Panc1 (cell line): ENCODE data around the gene DDI1. TPM values are rescaled to one million over a fixed set of nuclear protein-coding genes. Genes with fewer than 3 reads are reported as not detected.

Source experiments
- ATAC-seq: fragments of 200-7000 bp; cut with Tn5 transposase; 2 replicates; pipeline ENCODE4 v1.9.1; 2020; ENCODE audit warnings: mild to moderate bottlenecking, moderate library complexity
- Bru-seq: library from RNA; stranded (reverse); fragments of 400-500 nt; gene quantifications from one replicate; lab custom pipeline; 2021; lab: Mats Ljungman, UMichigan
- BruChase-seq, 2 experiments: library from RNA; stranded (reverse); fragments of 400-500 nt; gene quantifications; one replicate each; lab custom pipeline; 2021; lab: Mats Ljungman, UMichigan
- BruUV-seq: library from RNA; stranded (reverse); fragments of 400-500 nt; replicated peaks from 2 replicates; lab custom pipeline; 2021; lab: Mats Ljungman, UMichigan
- CTCF ChIA-PET: fragments of 300-600 bp; sonication (Branson Sonifier 250); formaldehyde crosslinking; loops from one replicate; lab custom pipeline; 2022; ENCODE audit warnings: antibody characterized with exemption; lab: Charles Lee
- POLR2A ChIA-PET: fragments of 300-600 bp; sonication (Branson Sonifier 250); formaldehyde crosslinking; loops from one replicate; lab custom pipeline; 2022; ENCODE audit warnings: antibody characterized with exemption; lab: Charles Lee
- DNase-seq: peaks from one replicate; pipeline ENCODE4 v3.0.0-alpha.2; 2010; ENCODE audit warnings: low read depth, low spot score
- H3K27ac ChIP-seq: 2 replicates; pipeline ENCODE4 v1.5.1; 2011; ENCODE audit warnings: mild to moderate bottlenecking, low read length, inconsistent platforms
- H3K27me3 ChIP-seq: fragments of 200-500 bp; sonication (Bioruptor generic); 2 replicates; pipeline ENCODE4 v1.6.0; 2014; ENCODE audit warnings: low read length, inconsistent platforms; ENCODE audit not compliant: control insufficient read depth, insufficient read depth
- H3K36me3 ChIP-seq: fragments of 200-500 bp; sonication (Bioruptor generic); 2 replicates; pipeline ENCODE4 v1.5.1; 2014; ENCODE audit warnings: inconsistent platforms, mild to moderate bottlenecking, low read length, moderate library complexity; ENCODE audit not compliant: control insufficient read depth, insufficient read depth
- H3K4me1 ChIP-seq: 2 replicates; pipeline ENCODE4 v1.5.1; 2011; ENCODE audit warnings: inconsistent platforms, mild to moderate bottlenecking, low read length, moderate library complexity; ENCODE audit not compliant: control insufficient read depth, insufficient read depth
- H3K4me3 ChIP-seq, 2 experiments: 2 replicates each; pipeline ENCODE4 v1.5.1; 2011 to 2012; ENCODE audit warnings: low read depth in 2 of 2, low read length in 2 of 2, mild to moderate bottlenecking in 2 of 2, inconsistent platforms in 1 of 2, moderate library complexity in 1 of 2
- H3K9me3 ChIP-seq: fragments of 200-500 bp; sonication (Bioruptor generic); 2 replicates; pipeline ENCODE4 v1.5.1; 2014; ENCODE audit warnings: low read depth, mild to moderate bottlenecking, inconsistent platforms, low read length, moderate library complexity; ENCODE audit not compliant: control insufficient read depth, insufficient read depth
- CTCF ChIP-seq: fragments of 450-650 bp; IDR thresholded peaks from 2 replicates; pipeline ENCODE4 v1.5.1; 2017; ENCODE audit warnings: mild to moderate bottlenecking
- POLR2AphosphoS5 ChIP-seq: IDR thresholded peaks from 2 replicates; pipeline ENCODE4 v1.6.1; 2012; ENCODE audit warnings: mild to moderate bottlenecking, low read depth, low read length, moderate library complexity
- REST ChIP-seq, 2 experiments: IDR thresholded peaks; 2 replicates each; pipeline ENCODE4 v1.6.1; 2011 to 2012; ENCODE audit warnings: low read depth in 2 of 2, control low read depth in 1 of 2, low read length in 1 of 2, mild to moderate bottlenecking in 1 of 2, moderate library complexity in 1 of 2; ENCODE audit not compliant: insufficient read depth in 1 of 2
- SIN3A ChIP-seq: IDR thresholded peaks from 2 replicates; pipeline ENCODE4 v1.6.1; 2012; ENCODE audit warnings: low read depth, mild to moderate bottlenecking, low read length, moderate library complexity, borderline replicate concordance; ENCODE audit not compliant: insufficient read depth
- TCF7L2 ChIP-seq: IDR thresholded peaks from 2 replicates; pipeline ENCODE4 v1.6.1; 2011; ENCODE audit warnings: mild to moderate bottlenecking, low read depth, low read length, inconsistent platforms
- in situ Hi-C: cut with HindIII; loops from 2 replicates; pipeline ENCODE4 v1.10.0; 2016; ENCODE audit warnings: low sequenced_read_pairs, low pct_unique_long_range_greater_than_20kb
- intact Hi-C: fragments of 100-400 bp; cut with micrococcal nuclease; formaldehyde crosslinking; loops from one replicate; pipeline ENCODE4 v1.10.0; 2022; ENCODE audit not compliant: unreplicated experiment
- long read RNA-seq: library from polyadenylated mRNA; unstranded; transcript quantifications from one replicate; pipeline ENCODE4 v2.0.0, GENCODE V29; 2021; ENCODE audit not compliant: unreplicated experiment
- polyA plus RNA-seq: library from polyadenylated mRNA; unstranded; fragments of >200 nt; gene quantifications from one replicate; pipeline ENCODE4 v1.2.1, GENCODE V29; 2012; ENCODE audit warnings: missing spikeins; ENCODE audit not compliant: insufficient read length
- total RNA-seq: library from RNA; stranded (reverse); gene quantifications from one replicate; pipeline ENCODE4 v1.2.1, GENCODE V29; 2021; ENCODE audit not compliant: unreplicated experiment

DDI1 gene
- not detected for total RNA-seq
- polyA plus RNA-seq, result not detected
- not detected for Bru-seq, nascent RNA
- BruChase-seq, experiment 1, labeled RNA remaining after a 2-hour chase, result not detected
- not detected for BruChase-seq, experiment 2, labeled RNA remaining after a 6-hour chase
- long read RNA-seq, result 0 reads

- in situ Hi-C loops (no loop called here), intact Hi-C loops (no loop called here)
- H3K27ac ChIP-seq, result no peak within 1 kb of the TSS
- DNase-seq (no peak), ATAC-seq (no peak)
- H3K36me3 ChIP-seq, result no peaks in the 10 kb centered on the region
- CTCF ChIA-PET, result no interaction called here
- H3K4me3 ChIP-seq, result no peak within 1 kb of the TSS
- POLR2A ChIA-PET, result no interaction called here
- no peaks in the 10 kb centered on the region for H3K4me1 ChIP-seq
- BruUV-seq, result no TSS peak
- no peaks in the 10 kb centered on the region for H3K27me3 ChIP-seq
- TF ChIP-seq POLR2AphosphoS5 (no peak), TCF7L2 (no peak), SIN3A (no peak), REST (IDR thresholded peaks at IDR 0.05; ENCODE audit: insufficient read depth in 1 of 2, low read depth in 2 of 2, low read length in 1 of 2) (no peak), CTCF (no peak)
- H3K9me3 ChIP-seq, result no peaks in the 10 kb centered on the region; the same call in 1 of the 2 replicates
These were observed at the start of gene DDI1 for GRCh38 chr11:104036588-104036987. DDI1 (plus strand) TSS chr11:104036640; CDS start chr11:104036823, 183 bp downstream.

GRCh38 chr11:103987629-103988594 lies 48.5 kb upstream of the DDI1 start:
- H3K27ac ChIP-seq, result no peak overlapping the region
- H3K36me3 ChIP-seq, result no peaks in the 10 kb centered on the region
- TF ChIP-seq CTCF (peak; percentile 11; the same call in 1 of the 2 replicates), SIN3A (no peak), POLR2AphosphoS5 (no peak), REST (IDR thresholded peaks at IDR 0.05; ENCODE audit: insufficient read depth in 1 of 2, low read depth in 2 of 2, low read length in 1 of 2) (no peak)
- no peaks in the 10 kb centered on the region for H3K9me3 ChIP-seq
- no peaks in the 10 kb centered on the region for H3K4me1 ChIP-seq
- CTCF ChIA-PET, result no interaction called here
- in situ Hi-C loops, result no loop called here
- BruUV-seq, result no TSS peak
- no peak for ATAC-seq
- H3K4me3 ChIP-seq, result no peak overlapping the region
- DNase-seq, result no peak
- intact Hi-C loops, result no loop called here
- H3K27me3 ChIP-seq, result no peaks in the 10 kb centered on the region
- POLR2A ChIA-PET, result no interaction called here
